ENCODE results near the gene CFAP157. TPM values are rescaled to one million over a fixed set of nuclear protein-coding genes. Genes with fewer than 3 reads are reported as not detected.

Gene CFAP157
- total RNA-seq, 2 donors from 2014 or later = 0.20 to 0.44 TPM

DNA sequence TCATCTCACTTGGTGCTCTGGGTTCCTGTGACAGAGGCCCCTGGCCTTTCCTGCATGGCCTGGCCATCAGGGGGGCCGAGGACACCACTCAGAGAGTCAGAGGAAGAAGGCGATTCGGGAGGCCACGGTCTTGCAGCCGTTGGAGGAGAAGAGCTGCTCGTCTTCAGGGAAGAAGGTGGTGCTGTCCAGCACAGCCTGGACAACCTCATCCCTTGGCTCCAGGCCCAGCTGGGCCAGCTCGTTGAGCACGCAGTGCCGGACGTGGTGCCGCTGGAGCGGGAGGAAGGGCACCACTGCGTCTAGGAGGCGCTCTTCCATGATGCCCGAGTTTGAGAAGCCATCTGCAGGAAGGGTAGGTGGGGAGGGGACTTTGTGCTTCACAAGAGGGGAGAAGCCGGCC, 25.1 kb downstream of the CFAP157 start:
- no peak for DNase-seq
- no peak overlapping the region for H3K9ac ChIP-seq (ENCODE audit: extremely low read depth, low read length, poor library complexity, severe bottlenecking)
- no peaks in the 10 kb centered on the region for H3K4me1 Mint-ChIP-seq
- H3K4me3 Mint-ChIP-seq = no peak overlapping the region
- no peaks in the 10 kb centered on the region for H3K9me3 ChIP-seq (ENCODE audit: control insufficient read depth, low read length)
- H3K9me3 Mint-ChIP-seq = no peaks in the 10 kb centered on the region
- TF ChIP-seq, protein P1, sequence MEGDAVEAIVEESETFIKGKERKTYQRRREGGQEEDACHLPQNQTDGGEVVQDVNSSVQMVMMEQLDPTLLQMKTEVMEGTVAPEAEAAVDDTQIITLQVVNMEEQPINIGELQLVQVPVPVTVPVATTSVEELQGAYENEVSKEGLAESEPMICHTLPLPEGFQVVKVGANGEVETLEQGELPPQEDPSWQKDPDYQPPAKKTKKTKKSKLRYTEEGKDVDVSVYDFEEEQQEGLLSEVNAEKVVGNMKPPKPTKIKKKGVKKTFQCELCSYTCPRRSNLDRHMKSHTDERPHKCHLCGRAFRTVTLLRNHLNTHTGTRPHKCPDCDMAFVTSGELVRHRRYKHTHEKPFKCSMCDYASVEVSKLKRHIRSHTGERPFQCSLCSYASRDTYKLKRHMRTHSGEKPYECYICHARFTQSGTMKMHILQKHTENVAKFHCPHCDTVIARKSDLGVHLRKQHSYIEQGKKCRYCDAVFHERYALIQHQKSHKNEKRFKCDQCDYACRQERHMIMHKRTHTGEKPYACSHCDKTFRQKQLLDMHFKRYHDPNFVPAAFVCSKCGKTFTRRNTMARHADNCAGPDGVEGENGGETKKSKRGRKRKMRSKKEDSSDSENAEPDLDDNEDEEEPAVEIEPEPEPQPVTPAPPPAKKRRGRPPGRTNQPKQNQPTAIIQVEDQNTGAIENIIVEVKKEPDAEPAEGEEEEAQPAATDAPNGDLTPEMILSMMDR (conservative IDR thresholded peaks at IDR 0.05) = no peak
- H3K27ac ChIP-seq (ENCODE audit: low read depth, low read length) = no peak overlapping the region
- H3K4me1 ChIP-seq (ENCODE audit: control insufficient read depth, insufficient read depth, low read length) = no peaks in the 10 kb centered on the region
- 90 to 92% methylated on average over 14 to 16 of the region's 16 CpGs for WGBS, 2 experiments (ENCODE audit: insufficient coverage in 1 of 2, insufficient read length in 1 of 2)
- no peak overlapping the region for H3K4me3 ChIP-seq (ENCODE audit: low read length)
- no peaks in the 10 kb centered on the region for H3K36me3 Mint-ChIP-seq (ENCODE audit: low read depth)
- no peaks in the 10 kb centered on the region for H3K36me3 ChIP-seq (ENCODE audit: control insufficient read depth, insufficient read depth, low read length)
- no peaks in the 10 kb centered on the region for H3K27me3 Mint-ChIP-seq (ENCODE audit: insufficient read depth)
- H3K27me3 ChIP-seq (ENCODE audit: control insufficient read depth, insufficient read depth, low read length, poor library complexity, severe bottlenecking) = no peaks in the 10 kb centered on the region
- no peak overlapping the region for H3K27ac Mint-ChIP-seq

DNA sequence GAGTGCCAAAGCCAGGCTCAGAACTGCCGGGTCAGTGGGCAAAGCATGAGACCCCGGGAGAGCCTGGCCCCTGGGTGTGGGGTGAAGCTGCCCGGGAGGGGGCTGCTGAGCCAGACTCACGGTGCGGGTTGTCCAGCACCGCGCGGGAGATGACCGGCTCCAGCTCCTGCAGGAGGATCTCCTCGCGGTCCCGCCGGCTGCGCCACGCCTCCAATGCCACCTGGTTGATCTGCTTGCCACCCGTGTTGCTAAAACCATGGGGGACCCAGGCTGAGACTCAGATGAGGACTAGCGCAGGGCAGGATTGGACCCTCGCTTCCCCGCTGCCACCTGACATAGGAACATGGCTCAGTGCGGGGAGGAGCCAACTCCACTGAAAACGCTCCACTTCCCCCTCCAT, 25.7 kb downstream of the CFAP157 start:
- TF ChIP-seq, protein P1 (conservative IDR thresholded peaks at IDR 0.05) = no peak
- 95 to 97% methylated on average over 21 of the region's 21 CpGs for WGBS, 2 experiments (ENCODE audit: insufficient coverage in 1 of 2, insufficient read length in 1 of 2)
- H3K36me3 Mint-ChIP-seq (ENCODE audit: low read depth) = no peaks in the 10 kb centered on the region

DNA sequence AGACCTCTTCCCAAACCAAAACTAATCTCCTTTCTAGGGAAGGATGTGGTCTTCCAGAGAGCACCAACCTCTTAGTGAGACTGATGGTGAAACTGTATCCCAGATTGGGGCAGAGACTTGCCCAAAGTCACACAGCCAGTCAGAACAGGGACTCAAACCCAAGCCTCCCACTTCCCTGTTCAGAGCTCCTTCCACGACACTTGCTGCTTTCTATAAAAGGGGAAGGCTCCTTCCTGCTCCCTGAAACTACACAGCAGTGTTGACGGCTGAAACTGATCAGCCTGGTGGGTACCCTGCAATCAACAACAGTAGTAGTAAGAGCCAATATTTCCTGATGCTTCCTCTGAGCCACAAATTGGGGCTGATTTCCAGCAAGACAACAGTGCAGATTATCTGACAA, 26.8 kb downstream of the CFAP157 start:
- Mint-ChIP-seq H3K9me3 (no peaks in the 10 kb centered on the region), H3K4me1 (no peaks in the 10 kb centered on the region), H3K4me3 (no peak overlapping the region), H3K27ac (no peak overlapping the region), H3K36me3 (ENCODE audit: low read depth) (no peaks in the 10 kb centered on the region), H3K27me3 (ENCODE audit: insufficient read depth) (peaks cover 3% of the 10 kb centered on the region)
- H3K4me1 ChIP-seq (ENCODE audit: control insufficient read depth, insufficient read depth, low read length) = no peaks in the 10 kb centered on the region
- no peaks in the 10 kb centered on the region for H3K9me3 ChIP-seq (ENCODE audit: control insufficient read depth, low read length)
- TF ChIP-seq, protein P1 (conservative IDR thresholded peaks at IDR 0.05) = no peak
- H3K4me3 ChIP-seq (ENCODE audit: low read length) = no peak overlapping the region
- H3K36me3 ChIP-seq (ENCODE audit: control insufficient read depth, insufficient read depth, low read length) = no peaks in the 10 kb centered on the region
- H3K27ac ChIP-seq (ENCODE audit: low read depth, low read length) = no peak overlapping the region
- WGBS, 2 experiments (ENCODE audit: insufficient coverage in 1 of 2, insufficient read length in 1 of 2) = 88% methylated on average over 2 of the region's 2 CpGs; no CpG with 5 or more reads in 1 of the 2 experiments
- no peaks in the 10 kb centered on the region for H3K27me3 ChIP-seq (ENCODE audit: control insufficient read depth, insufficient read depth, low read length, poor library complexity, severe bottlenecking)
- no peak for DNase-seq
- no peak overlapping the region for H3K9ac ChIP-seq (ENCODE audit: extremely low read depth, low read length, poor library complexity, severe bottlenecking)

More for the DNA sequence above, 25.7 kb downstream of the CFAP157 start:
- Histone ChIP-seq H3K9ac (ENCODE audit: extremely low read depth, low read length, poor library complexity, severe bottlenecking) (no peak overlapping the region), H3K27me3 (ENCODE audit: control insufficient read depth, insufficient read depth, low read length, poor library complexity, severe bottlenecking) (no peaks in the 10 kb centered on the region), H3K36me3 (ENCODE audit: control insufficient read depth, insufficient read depth, low read length) (no peaks in the 10 kb centered on the region), H3K27ac (ENCODE audit: low read depth, low read length) (no peak overlapping the region), H3K4me3 (ENCODE audit: low read length) (no peak overlapping the region), H3K9me3 (ENCODE audit: control insufficient read depth, low read length) (no peaks in the 10 kb centered on the region), H3K4me1 (ENCODE audit: control insufficient read depth, insufficient read depth, low read length) (no peaks in the 10 kb centered on the region)
- no peak for DNase-seq
- Mint-ChIP-seq H3K27me3 (ENCODE audit: insufficient read depth) (peaks cover 3% of the 10 kb centered on the region), H3K4me1 (no peaks in the 10 kb centered on the region), H3K4me3 (no peak overlapping the region), H3K9me3 (no peaks in the 10 kb centered on the region), H3K27ac (no peak overlapping the region)
